ENCODE data around the gene HS6ST2. TPM values are rescaled to one million over a fixed set of nuclear protein-coding genes. Genes with fewer than 3 reads are reported as not detected.

HS6ST2 gene
- total RNA-seq, 1 experiment from 2014 or later, result 24.6 TPM

GRCh38 chrX:132716006-132716405 lies 242.4 kb downstream of the HS6ST2 start:
- RAD21 ChIA-PET (ENCODE audit: low non-redundant PET in 1 of 2, low total read pairs in 2 of 2, uncharacterized antibody in 2 of 2, unreplicated experiment in 2 of 2), result no interaction called here
- no peaks in the 10 kb centered on the region for H3K9me2 ChIP-seq (ENCODE audit: insufficient read depth)
- H3K36me3 ChIP-seq (ENCODE audit: control insufficient read depth in 1 of 2, insufficient read depth in 2 of 2, low read length in 2 of 2), result no peaks in the 10 kb centered on the region
- intact Hi-C loops (cut with micrococcal nuclease), result no loop called here
- no peak overlapping the region for H3K4me3 ChIP-seq (replicated peaks in 1 of 2; ENCODE audit: low read depth in 1 of 2, low read length in 2 of 2)
- ATAC-seq (no peak), DNase-seq (ENCODE audit: low read depth, low spot score) (no peak)
- BruUV-seq (replicated peaks), result no TSS peak
- no peak overlapping the region for H3K27ac ChIP-seq (ENCODE audit: low read depth, low read length)
- no peaks in the 10 kb centered on the region for H4K20me1 ChIP-seq (ENCODE audit: insufficient read depth)
- H3K79me2 ChIP-seq (ENCODE audit: insufficient read depth, low read length), result no peaks in the 10 kb centered on the region
- TF ChIP-seq EGR1 (IDR thresholded peaks at IDR 0.05; ENCODE audit: low read depth), result no peak
- peak in 2 of 3 experiments; percentile 5 to 31; a peak in 2 of 6 replicates for TF ChIP-seq CTCF (IDR thresholded peaks at IDR 0.05 in 2 of 3, conservative IDR thresholded peaks at IDR 0.05 in 1 of 3; ENCODE audit: borderline replicate concordance in 1 of 3, insufficient read depth in 1 of 3, low read depth in 2 of 3, low read length in 2 of 3)
- no peak for TF ChIP-seq SP1 (IDR thresholded peaks at IDR 0.05; ENCODE audit: low read depth)
- peak; percentile 20 for TF ChIP-seq RAD21 (IDR thresholded peaks at IDR 0.05; ENCODE audit: low read depth)
- H3K9me3 ChIP-seq (ENCODE audit: control insufficient read depth in 1 of 2, insufficient read depth in 1 of 2, low read depth in 1 of 2, low read length in 2 of 2), result no peaks in the 10 kb centered on the region
- no peak overlapping the region for H2AFZ ChIP-seq (ENCODE audit: low read depth, low read length, poor library complexity, severe bottlenecking)
- H3K27me3 ChIP-seq (ENCODE audit: insufficient read depth, low read length), result no peaks in the 10 kb centered on the region
- no peak overlapping the region for H3K4me2 ChIP-seq (ENCODE audit: low read length)
- no peaks in the 10 kb centered on the region for H3K4me1 ChIP-seq (ENCODE audit: control insufficient read depth in 1 of 2, insufficient read depth in 2 of 2, low read length in 2 of 2)
- POLR2A ChIA-PET, result no interaction called here
- H3K9ac ChIP-seq (ENCODE audit: low read length), result no peak overlapping the region
- CTCF ChIA-PET, result no interaction called here

- no peaks in the 10 kb centered on the region for H3K79me2 ChIP-seq (ENCODE audit: insufficient read depth, low read length)
- H4K20me1 ChIP-seq (ENCODE audit: insufficient read depth), result no peaks in the 10 kb centered on the region
- no peak overlapping the region for H3K27ac ChIP-seq (ENCODE audit: low read depth, low read length)
- H3K9ac ChIP-seq (ENCODE audit: low read length), result no peak overlapping the region
- no peaks in the 10 kb centered on the region for H3K27me3 ChIP-seq (ENCODE audit: insufficient read depth, low read length)
- no peaks in the 10 kb centered on the region for H3K9me2 ChIP-seq (ENCODE audit: insufficient read depth)
- no peak overlapping the region for H2AFZ ChIP-seq (ENCODE audit: low read depth, low read length, poor library complexity, severe bottlenecking)
- TF ChIP-seq ATF3 (IDR thresholded peaks at IDR 0.05) (no peak), ELF1 (IDR thresholded peaks at IDR 0.05; ENCODE audit: borderline replicate concordance, low read depth) (no peak), EZH2 (IDR thresholded peaks at IDR 0.05) (no peak), CTCF (IDR thresholded peaks at IDR 0.05 in 2 of 3, conservative IDR thresholded peaks at IDR 0.05 in 1 of 3; ENCODE audit: borderline replicate concordance in 1 of 3, insufficient read depth in 1 of 3, low read depth in 2 of 3, low read length in 2 of 3) (no peak)
- BruUV-seq (replicated peaks), result no TSS peak
- ChIA-PET RAD21 (ENCODE audit: low non-redundant PET in 1 of 2, low total read pairs in 2 of 2, uncharacterized antibody in 2 of 2, unreplicated experiment in 2 of 2) (no interaction called here), CTCF (no interaction called here), POLR2A (no interaction called here)
- no peaks in the 10 kb centered on the region for H3K4me1 ChIP-seq (ENCODE audit: control insufficient read depth in 1 of 2, insufficient read depth in 2 of 2, low read length in 2 of 2)
- no peak overlapping the region for H3K4me3 ChIP-seq (replicated peaks in 1 of 2; ENCODE audit: low read depth in 1 of 2, low read length in 2 of 2)
- DNase-seq (ENCODE audit: low read depth, low spot score) (no peak), ATAC-seq (no peak)
- intact Hi-C loops (cut with micrococcal nuclease), result no loop called here
- H3K36me3 ChIP-seq (ENCODE audit: control insufficient read depth in 1 of 2, insufficient read depth in 2 of 2, low read length in 2 of 2), result no peaks in the 10 kb centered on the region
- H3K9me3 ChIP-seq (ENCODE audit: control insufficient read depth in 1 of 2, insufficient read depth in 1 of 2, low read depth in 1 of 2, low read length in 2 of 2), result no peaks in the 10 kb centered on the region
- H3K4me2 ChIP-seq (ENCODE audit: low read length), result no peak overlapping the region
Measured at GRCh38 chrX:132714913-132715312, 243.5 kb downstream of the HS6ST2 start.

Measured in HCT116 (cell line).